ENCODE measurements around the gene LOX.

Gene LOX

GRCh38 chr5:122050959-122051358, 27.1 kb downstream of the LOX start:
- no peak for DNase-seq

GRCh38 chr5:122040636-122041302, 37.3 kb downstream of the LOX start:
- DNase-seq, result no peak

GRCh38 chr5:122036326-122036725, 41.7 kb downstream of the LOX start:
- no peak for DNase-seq

GRCh38 chr5:122035913-122036312, 42.1 kb downstream of the LOX start:
- no peak for DNase-seq

GRCh38 chr5:122031836-122032235, 46.2 kb downstream of the LOX start:
- DNase-seq, result no peak

- DNase-seq, result no peak
Observed at GRCh38 chr5:122030251-122030650, 47.8 kb downstream of the LOX start.

- DNase-seq, result no peak
Observed at GRCh38 chr5:122029818-122030217, 48.2 kb downstream of the LOX start.

- DNase-seq, result no peak
Observed at GRCh38 chr5:122022966-122023365, 55.1 kb downstream of the LOX start.

GRCh38 chr5:122019919-122020590, 58.0 kb downstream of the LOX start:
- DNase-seq, result peak; percentile 62

- no peak for DNase-seq
Observed at GRCh38 chr5:122015471-122015870, 62.6 kb downstream of the LOX start.

- no peak for DNase-seq
Observed at GRCh38 chr5:122014236-122014935, 63.7 kb downstream of the LOX start.

Data from activated CD4-positive, alpha-beta T cell treated with anti-CD3 and anti-CD28 coated beads, Interleukin-2, Interleukin-6, amounts not matched to agents 100 ng/mL and 50 ng/mL, durations not matched to agents 16 hours and 8 hours (primary cell).